Measurements from ENCODE around the gene IL1RAPL2. TPM values are rescaled to one million over a fixed set of nuclear protein-coding genes. Genes with fewer than 3 reads are reported as not detected.
A peak's percentile ranks its signal among the peaks of the same experiment; 100 is the strongest.
"Not testable (repeated sequence)": the region's sequence is repeated elsewhere in the genome, so short reads cannot be mapped to it uniquely, and the experiment has no call there.

The IL1RAPL2 gene
- total RNA-seq, 1 experiment from 2014 or later = not detected

- no peak for DNase-seq (ENCODE audit: low read depth)
These were observed 452.9 kb downstream of the IL1RAPL2 start for GRCh38 chrX:105018865-105019264.

DNA sequence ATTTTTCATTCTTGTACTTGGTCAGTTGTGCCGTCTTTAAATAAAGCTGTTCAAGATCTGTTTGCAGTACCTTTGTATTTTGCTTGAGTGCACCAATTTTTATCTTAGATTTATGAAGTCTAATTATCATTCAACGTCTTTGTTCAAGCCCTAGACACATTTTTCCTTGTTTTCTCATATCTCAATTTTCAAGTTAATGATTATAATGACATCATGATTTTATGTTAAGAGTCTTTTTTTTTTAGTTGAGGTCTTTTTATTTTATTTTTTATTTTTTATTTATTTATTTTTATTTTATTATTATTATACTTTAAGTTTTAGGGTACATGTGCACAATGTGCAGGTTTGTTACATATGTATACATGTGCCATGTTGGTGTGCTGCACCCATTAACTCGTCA lies 463.0 kb downstream of the IL1RAPL2 start:
- DNase-seq (ENCODE audit: low read depth) = not testable (repeated sequence)

GRCh38 chrX:105038672-105039328 lies 472.8 kb downstream of the IL1RAPL2 start:
- DNase-seq (ENCODE audit: low read depth) = no peak

- no peak for DNase-seq (ENCODE audit: low read depth)
These were observed 484.9 kb downstream of the IL1RAPL2 start for GRCh38 chrX:105050921-105051320.

DNA sequence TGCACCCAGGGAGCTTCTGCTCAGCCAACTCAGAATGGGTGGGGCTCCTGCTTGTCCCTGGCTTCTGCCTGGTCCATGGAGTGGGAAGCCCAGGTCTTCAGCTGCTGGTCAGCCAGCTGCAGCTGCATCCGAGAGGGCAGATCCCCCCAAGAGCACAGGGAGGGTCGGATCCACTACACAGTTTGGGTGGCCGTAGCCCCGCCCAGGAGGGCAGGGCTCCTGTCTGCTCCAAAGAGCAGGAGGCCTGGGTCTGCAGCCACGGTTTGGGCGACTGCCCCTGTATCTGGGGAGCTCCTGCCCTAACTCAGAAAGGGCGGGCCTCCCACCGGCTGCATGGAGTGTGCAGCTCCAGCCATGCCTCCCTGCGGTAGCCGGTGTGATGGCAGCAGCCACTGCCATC lies 485.4 kb downstream of the IL1RAPL2 start:
- no peak for DNase-seq (ENCODE audit: low read depth)

DNA sequence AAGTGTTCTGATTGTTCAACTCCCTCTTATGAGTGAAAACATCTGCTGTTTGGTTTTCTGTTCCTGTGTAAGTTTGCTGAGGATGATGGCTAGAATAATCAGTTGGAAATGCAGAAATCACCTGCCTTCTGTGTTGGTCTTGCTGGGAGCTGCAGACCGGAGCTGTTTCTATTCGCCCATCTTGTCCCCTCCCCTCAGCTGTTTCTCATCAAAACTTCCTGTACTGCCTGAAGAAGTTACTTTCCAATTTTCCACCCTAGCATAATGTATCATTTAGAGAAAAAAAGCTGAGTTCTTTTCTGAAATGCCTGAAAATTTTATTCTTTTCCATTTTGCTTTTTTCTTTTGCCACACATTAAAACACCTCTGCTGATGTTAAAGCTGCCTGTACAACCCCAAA lies 486.9 kb downstream of the IL1RAPL2 start:
- no peak for DNase-seq (ENCODE audit: low read depth)

DNA sequence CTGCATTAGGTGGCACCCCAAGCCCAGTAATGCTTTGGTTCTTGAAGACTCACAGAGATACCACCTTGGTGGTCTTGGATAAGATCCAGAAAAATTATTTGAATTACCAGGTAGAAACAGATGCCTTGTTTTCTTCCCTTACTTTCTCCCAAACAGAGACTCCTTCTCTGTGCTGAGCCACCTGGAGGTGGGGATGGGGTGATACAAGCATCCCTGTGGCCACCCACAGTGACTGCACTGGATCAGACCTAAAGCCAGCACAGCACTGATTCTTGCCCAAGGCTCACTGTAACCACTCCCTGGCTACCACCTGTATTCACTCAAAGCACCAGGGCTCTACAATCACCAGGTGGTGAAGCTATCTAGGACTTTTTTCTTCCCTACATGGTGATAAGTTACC lies 497.7 kb downstream of the IL1RAPL2 start:
- no peak for DNase-seq (ENCODE audit: low read depth)

- no peak for DNase-seq (ENCODE audit: low read depth)
These were observed 532.2 kb downstream of the IL1RAPL2 start for GRCh38 chrX:105098201-105098600.

DNA sequence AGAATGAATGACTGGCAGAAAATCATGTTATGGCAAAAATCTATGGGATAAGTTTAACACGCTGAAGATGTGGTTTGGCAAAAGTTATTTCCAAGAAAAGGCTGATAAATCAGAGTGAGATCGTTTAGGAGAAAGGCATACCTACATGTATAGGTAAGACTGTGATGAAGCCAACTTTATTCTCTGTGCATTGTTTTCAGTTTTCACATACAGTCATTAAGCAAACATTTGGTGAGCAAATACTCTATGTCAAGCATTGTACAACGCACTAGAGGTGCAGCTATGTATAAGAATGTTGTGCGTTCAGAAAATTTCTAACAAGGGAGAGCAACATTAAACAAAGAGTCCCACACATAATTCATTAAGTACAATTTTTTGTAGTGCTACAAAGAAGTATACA lies 532.8 kb downstream of the IL1RAPL2 start:
- DNase-seq (ENCODE audit: low read depth) = no peak

DNA sequence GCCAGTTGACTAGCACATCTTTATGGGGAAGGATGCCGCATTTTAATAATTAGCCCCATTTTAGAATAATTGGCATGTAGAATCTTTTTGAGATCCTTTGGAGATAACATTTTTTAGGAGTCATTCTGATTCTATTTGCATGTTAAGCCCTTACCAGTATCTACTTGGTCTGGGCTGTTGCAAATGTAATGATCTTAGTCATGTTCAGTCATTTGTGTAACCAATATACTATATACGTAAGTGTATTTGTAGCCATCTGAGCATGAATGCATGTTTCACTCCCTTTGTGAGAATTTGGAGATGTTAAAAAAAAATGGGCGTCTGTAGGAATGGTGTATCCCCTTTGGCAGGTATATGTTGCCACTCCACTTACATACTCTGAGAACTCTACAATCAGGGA lies 535.4 kb downstream of the IL1RAPL2 start:
- no peak for DNase-seq (ENCODE audit: low read depth)

GRCh38 chrX:105109936-105110335 lies 543.9 kb downstream of the IL1RAPL2 start:
- DNase-seq (ENCODE audit: low read depth) = no peak

- no peak for DNase-seq (ENCODE audit: low read depth)
These were observed 548.6 kb downstream of the IL1RAPL2 start for GRCh38 chrX:105114554-105115130.

- DNase-seq (ENCODE audit: low read depth) = not testable (repeated sequence)
These were observed 549.8 kb downstream of the IL1RAPL2 start for GRCh38 chrX:105115596-105116320.

GRCh38 chrX:105116486-105116885 lies 550.5 kb downstream of the IL1RAPL2 start:
- DNase-seq (ENCODE audit: low read depth) = no peak

DNA sequence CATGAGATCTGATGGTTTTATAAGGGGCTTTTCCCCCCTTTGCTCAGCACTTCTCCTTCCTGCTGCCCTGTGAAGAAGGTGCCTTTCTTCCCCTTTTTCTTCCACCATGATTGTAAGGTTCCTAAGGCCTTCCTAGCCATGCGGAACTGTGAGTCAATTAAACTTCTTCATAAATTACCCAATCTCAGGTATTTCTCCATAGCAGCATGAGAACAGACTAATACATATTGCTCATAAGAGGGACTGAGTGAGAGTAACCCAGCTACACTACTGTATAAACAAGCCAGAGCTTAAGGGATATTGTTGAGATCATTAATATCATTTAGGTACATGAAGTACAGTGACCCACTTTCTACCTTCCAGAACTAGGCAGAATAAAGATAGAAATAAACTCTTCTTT lies 551.6 kb downstream of the IL1RAPL2 start:
- no peak for DNase-seq (ENCODE audit: low read depth)

DNA sequence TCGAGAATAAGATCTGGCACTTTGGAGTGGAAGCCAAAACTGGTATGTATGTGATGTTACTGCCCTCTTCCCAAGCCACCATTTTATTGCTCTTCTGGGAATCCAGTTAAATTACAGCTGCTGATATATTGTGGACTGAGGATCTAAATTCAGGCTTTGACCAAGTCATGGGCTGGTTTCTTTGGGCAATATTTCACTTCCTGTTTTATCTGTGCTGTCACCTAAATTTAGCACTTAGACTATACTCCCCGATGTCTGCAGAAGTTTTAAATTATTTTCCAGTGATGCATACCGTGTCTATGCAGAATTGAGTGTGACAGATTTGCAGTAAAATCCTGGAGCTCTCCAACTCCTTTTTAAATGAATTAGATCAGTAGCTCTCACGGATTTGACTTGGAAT lies 554.5 kb downstream of the IL1RAPL2 start:
- DNase-seq (ENCODE audit: low read depth) = no peak

- DNase-seq (ENCODE audit: low read depth) = no peak
These were observed 555.2 kb downstream of the IL1RAPL2 start for GRCh38 chrX:105121186-105121585.

- no peak for DNase-seq (ENCODE audit: low read depth)
These were observed 560.2 kb downstream of the IL1RAPL2 start for GRCh38 chrX:105126201-105126600.

DNA sequence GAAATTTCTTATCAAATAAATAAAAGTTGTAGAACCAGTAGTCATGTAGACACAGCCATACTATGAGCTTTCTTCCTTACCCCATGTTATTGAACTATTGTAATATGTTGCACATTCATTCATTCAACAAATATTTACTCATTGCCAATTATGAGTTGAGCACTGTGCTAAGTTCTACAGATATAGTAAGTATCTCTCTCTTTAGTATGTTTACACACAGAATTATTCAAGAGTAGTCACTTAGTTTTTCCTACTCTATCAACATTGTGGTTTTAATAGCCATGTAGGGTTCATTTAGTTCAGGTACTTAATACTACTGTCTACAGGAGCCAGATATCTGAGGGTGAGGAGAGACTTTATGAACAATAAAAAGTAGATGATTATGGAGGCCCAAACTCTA lies 568.3 kb downstream of the IL1RAPL2 start:
- DNase-seq (ENCODE audit: low read depth) = no peak

DNA sequence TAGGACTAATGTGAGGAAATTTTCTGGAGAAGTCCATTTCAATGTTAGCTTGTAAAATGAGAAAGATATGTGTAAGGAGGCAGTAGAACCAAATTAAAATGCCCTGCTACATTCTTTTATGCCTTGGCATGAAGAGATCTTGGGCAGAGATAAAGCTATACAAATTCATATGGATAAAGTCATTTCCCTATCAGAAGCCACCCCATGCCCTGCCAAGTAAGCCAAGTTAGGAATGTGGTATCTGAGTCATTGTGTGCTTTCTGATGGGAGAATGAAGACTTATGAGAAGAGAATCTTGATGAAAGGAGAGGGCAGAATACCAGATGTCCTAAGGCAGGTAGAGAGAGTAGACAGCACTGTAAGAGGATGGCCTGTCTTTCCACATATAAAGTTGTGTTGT lies 570.8 kb downstream of the IL1RAPL2 start:
- peak; percentile 0 for DNase-seq (ENCODE audit: low read depth)

GRCh38 chrX:105150036-105150435 lies 584.0 kb downstream of the IL1RAPL2 start:
- DNase-seq (ENCODE audit: low read depth) = no peak

GRCh38 chrX:105150557-105150956 lies 584.6 kb downstream of the IL1RAPL2 start:
- peak; percentile 2 for DNase-seq (ENCODE audit: low read depth)

DNA sequence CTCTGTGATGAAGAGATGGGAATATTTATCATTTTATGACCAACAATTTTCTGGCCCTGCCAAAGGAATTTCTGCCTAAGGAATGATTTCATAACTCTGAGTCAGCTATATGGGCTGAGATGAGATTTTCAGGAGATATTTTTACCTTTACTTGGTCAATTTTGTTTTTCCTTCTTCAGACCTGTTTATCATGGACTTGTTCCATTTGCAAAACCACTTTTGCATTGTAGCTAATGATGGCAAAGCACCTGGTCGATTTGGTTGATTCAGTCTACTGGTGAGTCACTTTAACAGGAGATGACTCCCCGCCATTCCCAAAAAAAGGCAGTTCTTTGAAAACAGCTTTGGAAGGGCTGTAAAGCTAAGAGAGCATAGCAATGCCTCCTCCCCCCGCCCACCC lies 601.2 kb downstream of the IL1RAPL2 start:
- no peak for DNase-seq (ENCODE audit: low read depth)

Measured in M059J (cell line).